ENCODE measurements around the gene SPOUT1. TPM values are rescaled to one million over a fixed set of nuclear protein-coding genes. Genes with fewer than 3 reads are reported as not detected.

Gene SPOUT1
- total RNA-seq, 4 donors from 2014 or later = 26.4 to 71.7 (median 39.0) TPM

GRCh38 chr9:128809036-128809599 lies 20.5 kb downstream of the SPOUT1 start:
- TF ChIP-seq POLR2A (IDR thresholded peaks at IDR 0.05) (no peak), CTCF (IDR thresholded peaks at IDR 0.05) (no peak), EP300 (IDR thresholded peaks at IDR 0.05) (no peak)
- WGBS, 2 donors = 86 to 93% methylated on average over 10 to 12 of the region's 12 CpGs
- Histone ChIP-seq H3K4me1 (no peaks in the 10 kb centered on the region), H3K27me3 (no peaks in the 10 kb centered on the region), H3K36me3 (peaks cover 0 to 59% (median 0%) of the 10 kb centered on the region in 3 donors), H3K4me3 (no peak overlapping the region), H3K27ac (no peak overlapping the region), H3K9me3 (no peaks in the 10 kb centered on the region)
- no peak for DNase-seq (ENCODE audit: low spot score in 2 of 2)

- Histone ChIP-seq H3K4me3 (no peak overlapping the region), H3K36me3 (peaks cover 0 to 65% (median 0%) of the 10 kb centered on the region in 3 donors), H3K4me1 (no peaks in the 10 kb centered on the region), H3K27ac (no peak overlapping the region), H3K9me3 (no peaks in the 10 kb centered on the region), H3K27me3 (no peaks in the 10 kb centered on the region)
- DNase-seq (ENCODE audit: low spot score in 2 of 2) = no peak
- 71 to 86% methylated on average over 3 of the region's 3 CpGs for WGBS, 2 donors
- no peak for TF ChIP-seq CTCF (IDR thresholded peaks at IDR 0.05)
- TF ChIP-seq POLR2A (IDR thresholded peaks at IDR 0.05) = no peak
- no peak for TF ChIP-seq EP300 (IDR thresholded peaks at IDR 0.05)
These were observed 21.1 kb downstream of the SPOUT1 start for GRCh38 chr9:128808543-128808942.

- H3K9me3 ChIP-seq = no peaks in the 10 kb centered on the region
- no peak overlapping the region for H3K4me3 ChIP-seq
- peaks cover 0 to 72% (median 4%) of the 10 kb centered on the region in 3 donors for H3K36me3 ChIP-seq
- TF ChIP-seq EP300 (IDR thresholded peaks at IDR 0.05) (no peak), CTCF (IDR thresholded peaks at IDR 0.05) (no peak), POLR2A (IDR thresholded peaks at IDR 0.05) (no peak)
- no peak for DNase-seq (ENCODE audit: low spot score in 2 of 2)
- WGBS, 2 donors = 86 to 93% methylated on average over 12 of the region's 14 CpGs
- H3K27ac ChIP-seq = no peak overlapping the region
- H3K27me3 ChIP-seq = no peaks in the 10 kb centered on the region
- H3K4me1 ChIP-seq = no peaks in the 10 kb centered on the region
These were observed 21.8 kb downstream of the SPOUT1 start for GRCh38 chr9:128807827-128808226.

GRCh38 chr9:128805661-128806060 lies 23.9 kb downstream of the SPOUT1 start:
- 83 to 91% methylated on average over 14 of the region's 14 CpGs for whole genome bisulfite sequencing, 2 donors
- TF ChIP-seq POLR2A (IDR thresholded peaks at IDR 0.05) = no peak
- no peak for TF ChIP-seq CTCF (IDR thresholded peaks at IDR 0.05)
- no peak for TF ChIP-seq EP300 (IDR thresholded peaks at IDR 0.05)
- Histone ChIP-seq H3K36me3 (peaks cover 0 to 93% (median 4%) of the 10 kb centered on the region in 3 donors), H3K4me3 (no peak overlapping the region), H3K27ac (no peak overlapping the region), H3K4me1 (no peaks in the 10 kb centered on the region), H3K27me3 (no peaks in the 10 kb centered on the region), H3K9me3 (no peaks in the 10 kb centered on the region)
- no peak for DNase-seq (ENCODE audit: low spot score in 2 of 2)

GRCh38 chr9:128802482-128802881 lies 27.1 kb downstream of the SPOUT1 start:
- no peaks in the 10 kb centered on the region for H3K9me3 ChIP-seq
- H3K36me3 ChIP-seq = peaks cover 0 to 100% (median 18%) of the 10 kb centered on the region in 3 donors
- H3K27me3 ChIP-seq = no peaks in the 10 kb centered on the region
- TF ChIP-seq POLR2A (IDR thresholded peaks at IDR 0.05) (no peak), EP300 (IDR thresholded peaks at IDR 0.05) (no peak), CTCF (IDR thresholded peaks at IDR 0.05) (no peak)
- DNase-seq (ENCODE audit: low spot score in 2 of 2) = no peak
- no peak overlapping the region for H3K27ac ChIP-seq
- WGBS, 2 donors = 92 to 93% methylated on average over 4 of the region's 4 CpGs
- H3K4me1 ChIP-seq = no peaks in the 10 kb centered on the region
- H3K4me3 ChIP-seq = no peak overlapping the region

Measured in tibial nerve (tissue), 4 donors.